ENCODE results near the gene FUT1. TPM values are rescaled to one million over a fixed set of nuclear protein-coding genes. Genes with fewer than 3 reads are reported as not detected.
A peak's percentile ranks its signal among the peaks of the same experiment; 100 is the strongest.

FUT1 gene
- total RNA-seq, 2 donors from 2014 or later, result 2.1 to 4.1 TPM

GRCh38 chr19:48777720-48778119 is 25.3 kb upstream of the FUT1 start:
- TF ChIP-seq POLR2AphosphoS5 (IDR thresholded peaks at IDR 0.05) (no peak), POLR2A (IDR thresholded peaks at IDR 0.05) (no peak), CTCF (IDR thresholded peaks at IDR 0.05) (no peak)
- DNase-seq (ENCODE audit: low spot score), result no peak
- no peak overlapping the region for H3K4me3 ChIP-seq
- WGBS, result 89% methylated on average over 12 of the region's 12 CpGs
- intact Hi-C loops (cut with DNase I), result no loop called here
- no peaks in the 10 kb centered on the region for H3K27me3 ChIP-seq (replicated peaks; ENCODE audit: insufficient read depth)
- H3K9me3 ChIP-seq, result no peaks in the 10 kb centered on the region
- no peak overlapping the region for H3K27ac ChIP-seq
- H3K36me3 ChIP-seq, result no peaks in the 10 kb centered on the region
- no peaks in the 10 kb centered on the region for H3K4me1 ChIP-seq (replicated peaks)

- Histone ChIP-seq H3K27me3 (replicated peaks; ENCODE audit: insufficient read depth) (no peaks in the 10 kb centered on the region), H3K9me3 (no peaks in the 10 kb centered on the region), H3K36me3 (no peaks in the 10 kb centered on the region), H3K4me1 (replicated peaks) (no peaks in the 10 kb centered on the region), H3K4me3 (no peak overlapping the region), H3K27ac (peak overlapping the region in 1 of 2 donors; percentile 49)
- DNase-seq (ENCODE audit: low spot score), result no peak
- TF ChIP-seq POLR2A (IDR thresholded peaks at IDR 0.05) (no peak), POLR2AphosphoS5 (IDR thresholded peaks at IDR 0.05) (no peak), CTCF (IDR thresholded peaks at IDR 0.05) (no peak)
- WGBS, result 90% methylated on average over 5 of the region's 5 CpGs
- intact Hi-C loops (cut with DNase I), result no loop called here
These were observed 24.7 kb upstream of the FUT1 start for GRCh38 chr19:48777139-48777538.

- Histone ChIP-seq H3K27ac (no peak overlapping the region), H3K4me1 (replicated peaks) (no peaks in the 10 kb centered on the region), H3K9me3 (no peaks in the 10 kb centered on the region), H3K36me3 (no peaks in the 10 kb centered on the region), H3K27me3 (replicated peaks; ENCODE audit: insufficient read depth) (no peaks in the 10 kb centered on the region), H3K4me3 (no peak overlapping the region)
- WGBS, result 59% methylated on average over 13 of the region's 13 CpGs
- peak; percentile 53 for DNase-seq (ENCODE audit: low spot score)
- intact Hi-C loops (cut with DNase I), result no loop called here
- TF ChIP-seq POLR2AphosphoS5 (IDR thresholded peaks at IDR 0.05) (peak; percentile 77), CTCF (IDR thresholded peaks at IDR 0.05) (no peak)
These were observed 20.1 kb upstream of the FUT1 start for GRCh38 chr19:48772503-48772953.

GRCh38 chr19:48770734-48771472 is 18.5 kb upstream of the FUT1 start:
- 53% methylated on average over 20 of the region's 20 CpGs for WGBS
- peak overlapping the region in 1 of 2 donors; percentile 41 for H3K27ac ChIP-seq
- no peaks in the 10 kb centered on the region for H3K27me3 ChIP-seq (replicated peaks; ENCODE audit: insufficient read depth)
- DNase-seq (ENCODE audit: low spot score), result no peak
- no peak for TF ChIP-seq POLR2A (IDR thresholded peaks at IDR 0.05)
- no peak for TF ChIP-seq CTCF (IDR thresholded peaks at IDR 0.05)
- H3K4me1 ChIP-seq (replicated peaks), result no peaks in the 10 kb centered on the region
- no peaks in the 10 kb centered on the region for H3K36me3 ChIP-seq
- H3K4me3 ChIP-seq, result no peak overlapping the region
- intact Hi-C loops (cut with DNase I), result no loop called here
- H3K9me3 ChIP-seq, result no peaks in the 10 kb centered on the region

GRCh38 chr19:48770266-48770665 is 17.8 kb upstream of the FUT1 start:
- 79% methylated on average over 7 of the region's 7 CpGs for WGBS
- Histone ChIP-seq H3K27ac (peak overlapping the region in 1 of 2 donors; percentile 41), H3K4me1 (replicated peaks) (no peaks in the 10 kb centered on the region)

More at GRCh38 chr19:48770266-48770665, 17.8 kb upstream of the FUT1 start:
- no peak for TF ChIP-seq CTCF (IDR thresholded peaks at IDR 0.05)
- no peak for TF ChIP-seq POLR2AphosphoS5 (IDR thresholded peaks at IDR 0.05)
- H3K27me3 ChIP-seq (replicated peaks; ENCODE audit: insufficient read depth), result no peaks in the 10 kb centered on the region
- DNase-seq (ENCODE audit: low spot score), result no peak
- H3K9me3 ChIP-seq, result no peaks in the 10 kb centered on the region
- intact Hi-C loops (cut with DNase I), result no loop called here
- no peaks in the 10 kb centered on the region for H3K36me3 ChIP-seq
- no peak overlapping the region for H3K4me3 ChIP-seq
